Hindlimb muscle (tissue), 1 donor: Measurements from ENCODE around the gene ZNF22. TPM values are rescaled to one million over a fixed set of nuclear protein-coding genes. Genes with fewer than 3 reads are reported as not detected.

ENCODE experiments used
- DNase-seq: peaks from one replicate; pipeline ENCODE4 v3.0.0-alpha.2; 2013
- polyA plus RNA-seq: library from polyadenylated mRNA; unstranded; fragments of 120-200 nt; gene quantifications from one replicate; pipeline ENCODE4 v1.2.1, GENCODE V29; 2013; ENCODE audit not compliant: insufficient read length

The ZNF22 gene
- 39.4 TPM for polyA plus RNA-seq

DNA sequence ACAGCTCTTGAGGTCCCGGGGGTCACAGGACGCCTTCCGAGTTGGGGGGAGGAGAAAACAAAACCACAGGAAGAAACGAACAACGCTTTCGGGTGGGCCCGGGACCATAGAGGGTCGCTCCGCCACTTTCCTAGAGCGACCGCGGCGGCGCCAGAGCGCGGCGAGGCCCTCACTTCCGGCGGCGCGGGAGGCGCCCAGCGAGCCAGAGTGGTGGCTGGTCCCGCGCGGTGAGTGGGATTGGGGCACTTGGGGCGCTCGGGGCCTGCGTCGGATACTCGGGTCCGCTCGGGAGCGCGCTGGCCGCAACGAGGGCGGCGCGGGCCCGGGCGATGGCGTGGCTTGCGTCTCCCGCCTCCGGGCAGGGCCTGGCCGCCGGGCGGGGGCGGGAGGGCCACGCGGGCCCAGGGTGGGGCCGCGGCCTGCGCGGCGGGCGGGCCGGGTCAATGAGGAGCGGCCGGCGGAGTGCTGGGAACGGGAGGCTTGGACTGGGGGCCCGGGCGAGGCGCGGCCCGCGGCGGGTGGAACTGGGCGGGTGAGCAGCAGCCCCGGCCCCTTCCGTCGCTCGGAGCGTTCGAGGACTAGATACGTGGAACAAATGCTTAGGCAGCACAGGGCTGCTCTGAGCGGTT, at the start of gene ZNF22:
ZNF22 (plus strand) TSS at position 172 of the 629 bp plus-strand sequence. CDS start 2,446 bp downstream, outside the sequence.
- peak; percentile 86 for DNase-seq

DNA sequence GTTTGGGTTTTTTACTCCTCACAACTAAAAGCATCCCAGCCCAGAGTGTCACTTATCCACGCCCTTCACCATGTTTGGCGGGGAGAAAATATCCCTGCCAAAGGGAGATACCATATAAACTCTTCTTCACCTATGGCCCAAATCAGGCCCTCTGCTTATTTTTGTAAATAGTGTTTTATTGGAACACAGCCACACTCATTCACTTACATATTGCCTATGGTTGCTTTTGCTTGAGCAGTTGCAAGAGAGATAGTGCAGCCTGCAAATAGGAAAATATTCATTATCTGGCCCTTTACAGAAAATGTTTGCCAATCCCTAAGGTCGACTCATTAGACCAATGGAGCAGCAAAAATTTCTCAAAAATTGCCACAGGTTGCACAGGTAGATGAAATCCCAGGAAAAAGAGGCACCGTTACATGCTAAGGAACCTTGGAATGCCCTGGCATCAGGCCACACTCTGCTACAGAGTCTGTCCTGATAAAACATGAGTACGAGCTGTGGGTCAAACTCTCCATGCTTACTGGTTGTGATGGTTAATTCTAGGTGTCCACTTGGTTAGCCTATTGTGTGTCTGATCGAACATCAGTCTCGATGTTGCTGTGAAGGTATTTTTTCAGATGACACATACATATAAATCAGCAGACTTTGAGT, 49.0 kb upstream of the ZNF22 start:
- no peak for DNase-seq

DNA sequence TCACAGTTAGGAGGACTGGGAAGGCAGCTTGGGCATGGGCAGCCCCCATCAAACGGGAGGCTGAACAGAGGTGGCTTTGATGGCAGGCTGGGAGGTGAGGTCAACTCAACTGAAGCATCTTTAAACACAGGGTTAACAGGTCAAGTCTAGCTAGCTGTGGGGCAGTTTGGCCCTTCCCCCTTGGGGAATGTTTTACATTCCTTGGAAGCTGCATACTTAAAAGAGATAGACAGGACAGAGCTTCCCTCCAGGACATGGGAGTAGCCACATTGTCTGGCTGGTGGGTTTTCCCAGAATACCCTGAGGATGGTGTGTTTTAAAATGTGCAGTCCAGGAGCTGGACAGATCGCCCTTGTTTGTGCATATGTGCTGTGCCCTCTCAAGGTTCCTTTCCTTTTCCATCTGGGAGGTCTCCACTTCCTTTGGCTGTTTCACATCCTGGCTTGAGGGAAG, 47.9 kb upstream of the ZNF22 start:
- DNase-seq, result no peak

DNA sequence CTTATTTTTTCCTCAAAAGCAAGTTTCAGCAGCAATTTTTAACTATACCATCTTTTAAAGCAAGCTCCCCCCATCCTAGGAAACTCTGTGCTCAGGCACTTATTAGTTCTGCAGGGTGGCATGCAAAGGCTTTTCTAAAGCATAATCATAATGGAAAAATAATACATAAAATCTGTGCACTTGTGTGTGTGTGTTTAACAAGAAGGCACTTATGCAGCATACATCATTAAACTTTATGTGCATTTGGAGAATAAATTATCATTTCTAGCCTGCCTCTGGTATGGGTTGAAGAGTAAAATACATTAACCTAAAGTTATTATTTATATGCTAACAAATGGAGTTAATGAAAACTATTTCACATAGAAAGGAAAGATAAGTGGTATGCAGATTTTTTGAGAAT, 46.7 kb upstream of the ZNF22 start:
- DNase-seq, result no peak

DNA sequence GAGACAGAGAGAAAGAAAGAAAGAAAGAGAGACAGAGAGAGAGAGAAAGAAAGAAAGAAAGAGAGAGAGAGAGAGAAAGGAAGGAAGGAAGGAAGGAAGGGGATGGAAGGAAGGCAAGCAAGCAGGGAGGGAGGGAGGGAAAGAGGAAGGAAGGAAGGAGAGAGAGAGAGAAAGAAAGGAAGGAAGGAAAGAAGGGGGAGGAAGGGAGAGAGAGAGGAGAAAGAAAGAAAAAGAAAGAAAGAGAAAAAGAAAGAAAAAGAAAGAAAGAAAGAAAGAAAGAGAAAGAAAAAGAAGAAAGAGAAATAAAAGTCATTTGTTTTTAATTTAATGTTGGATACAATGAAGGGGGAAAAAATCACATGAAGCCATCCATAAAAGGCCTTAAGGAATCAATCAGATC, 45.8 kb upstream of the ZNF22 start:
- DNase-seq, result no peak

DNA sequence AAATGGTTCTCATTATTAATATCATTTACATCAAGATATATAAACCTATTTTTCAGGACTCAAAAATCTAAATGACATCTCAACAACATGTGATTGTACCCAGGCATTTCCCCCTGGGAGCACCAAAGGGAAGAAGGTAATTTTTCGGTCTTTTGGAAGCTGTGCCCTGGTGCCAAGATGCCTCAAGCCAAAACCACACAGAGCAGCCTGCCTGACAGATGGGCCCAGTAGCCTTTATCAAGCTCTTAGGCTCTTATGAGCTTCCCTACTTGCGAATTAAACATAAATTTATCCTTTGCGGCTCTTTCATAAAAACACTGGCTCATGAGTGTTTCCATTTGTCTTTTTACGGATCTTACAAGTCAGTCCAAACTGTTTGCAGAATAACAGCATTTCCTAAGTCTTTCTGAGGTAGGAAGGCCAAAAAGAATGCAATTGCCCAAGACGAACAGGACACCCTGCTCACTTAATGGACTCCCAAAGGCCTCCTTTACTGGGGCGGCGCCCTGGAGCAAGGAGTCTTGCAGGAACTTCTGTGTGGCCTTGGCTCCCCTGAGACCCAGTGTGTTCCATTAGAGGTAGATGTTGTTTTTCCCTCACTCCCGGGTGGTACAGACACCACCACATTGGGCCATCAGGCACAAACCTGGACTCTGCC, 45.2 kb upstream of the ZNF22 start:
- no peak for DNase-seq

DNA sequence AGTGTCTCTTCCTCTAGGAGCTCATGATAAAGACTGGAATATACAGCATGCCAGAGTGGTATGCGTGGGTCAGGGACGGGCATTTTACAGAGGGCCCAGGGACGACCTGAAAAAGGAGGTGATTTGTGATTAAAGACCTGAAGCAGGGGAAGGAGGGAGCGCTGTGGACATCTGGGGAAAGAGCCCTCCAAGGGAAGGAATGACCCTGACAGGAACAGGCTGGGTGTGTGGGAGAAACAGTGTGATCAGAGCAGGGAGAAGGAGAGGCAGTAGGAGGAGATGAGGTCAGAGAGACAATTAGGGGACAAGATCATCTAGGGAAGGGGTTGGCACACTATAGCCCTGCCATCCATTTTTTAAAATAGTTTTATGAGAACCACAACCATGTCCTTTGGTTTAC, 44.5 kb upstream of the ZNF22 start:
- DNase-seq, result no peak

DNA sequence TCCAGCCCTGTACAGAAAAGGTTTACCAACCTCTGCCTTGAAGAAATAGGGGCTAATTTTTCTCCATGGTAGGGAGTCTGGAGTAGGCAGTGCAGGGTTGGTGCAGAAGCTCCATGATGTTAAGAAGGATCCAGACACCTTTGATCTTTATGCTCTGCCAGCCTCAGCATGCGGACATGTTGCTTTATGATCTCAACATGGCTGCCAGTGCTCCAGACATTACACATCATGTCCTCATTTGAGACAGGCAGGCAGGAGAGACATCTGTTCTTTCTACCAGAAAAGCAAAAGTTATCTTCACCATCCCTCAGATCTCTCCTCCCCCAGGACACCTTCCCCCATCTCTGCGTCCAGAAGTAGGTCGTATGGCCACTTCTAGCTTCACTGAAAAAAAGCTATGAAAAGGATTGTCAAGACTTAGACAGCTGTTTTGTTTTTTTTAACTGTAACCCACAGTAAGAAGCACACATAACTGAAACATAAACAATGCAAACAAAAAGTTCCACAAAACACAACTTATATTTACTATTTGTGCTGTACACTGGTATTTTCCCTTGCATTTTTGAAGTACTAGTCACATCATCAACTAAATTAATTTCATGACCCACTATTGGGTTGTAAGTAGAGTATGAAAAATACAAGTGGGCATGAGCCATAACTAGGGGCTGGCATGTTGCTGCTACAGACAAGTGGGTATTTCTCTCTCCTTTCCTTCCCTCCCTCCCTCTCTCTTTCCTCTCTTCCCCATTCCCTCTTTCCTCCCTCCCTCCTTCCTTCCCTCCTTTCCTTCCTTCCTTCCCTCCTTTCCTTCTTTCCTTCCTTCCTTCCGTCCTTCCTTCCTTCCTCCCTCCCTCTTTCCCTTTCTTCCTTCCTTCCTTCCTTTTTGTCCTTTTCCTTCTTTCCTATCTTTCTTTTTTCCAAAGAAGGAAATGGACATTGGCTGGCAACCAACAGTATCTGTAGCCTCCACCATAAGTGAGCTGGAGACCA, 43.7 kb upstream of the ZNF22 start:
- no peak for DNase-seq

DNA sequence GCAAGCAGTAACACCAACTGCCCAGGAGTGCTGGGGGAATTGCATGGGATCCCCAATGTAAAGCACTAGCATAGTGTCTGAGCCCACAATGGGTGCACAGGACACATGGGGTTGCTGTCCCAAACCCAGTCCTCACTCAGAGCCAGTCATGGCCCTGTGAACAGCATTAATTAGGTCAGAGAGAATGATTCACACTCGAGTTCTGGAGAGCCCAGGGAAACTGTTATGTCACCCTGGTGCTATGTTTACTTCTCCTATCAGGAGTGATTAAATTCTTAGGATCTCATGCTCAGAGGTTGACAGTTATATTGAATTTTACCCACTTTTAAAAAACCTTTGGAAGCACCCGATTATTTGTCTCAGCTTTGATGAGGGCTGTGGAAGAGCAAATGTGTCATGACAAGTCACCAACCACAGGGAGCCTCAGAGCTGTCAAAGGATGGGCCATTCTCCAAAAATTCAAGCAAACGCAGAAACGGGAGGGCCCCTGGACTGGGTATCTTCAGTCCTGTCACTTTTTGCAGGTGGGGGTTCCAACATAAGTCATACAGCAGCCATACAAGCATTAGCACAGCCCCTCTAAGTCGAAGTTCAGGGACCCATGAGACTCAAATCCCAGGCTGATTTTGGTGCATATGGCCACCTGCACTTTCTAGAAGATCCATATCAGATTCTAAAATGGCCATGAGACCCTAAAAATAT, 42.4 kb upstream of the ZNF22 start:
- no peak for DNase-seq

DNA sequence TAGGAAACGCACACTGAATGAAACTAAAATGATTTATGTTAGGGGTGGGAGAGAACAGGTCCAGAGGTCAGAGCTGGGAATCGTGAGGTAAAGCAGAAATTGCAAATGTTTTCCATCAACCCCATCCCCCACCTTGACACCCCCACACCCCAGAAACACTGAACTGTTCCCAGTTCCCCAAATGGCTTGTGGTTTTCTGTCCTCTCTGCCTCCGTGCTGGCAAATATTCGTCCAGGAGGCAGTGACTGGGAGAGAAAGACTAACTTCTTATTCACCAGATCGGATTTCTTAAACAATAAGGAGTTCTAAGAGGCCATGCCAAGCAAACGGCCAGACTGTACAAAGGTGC, 41.9 kb upstream of the ZNF22 start:
- no peak for DNase-seq

DNA sequence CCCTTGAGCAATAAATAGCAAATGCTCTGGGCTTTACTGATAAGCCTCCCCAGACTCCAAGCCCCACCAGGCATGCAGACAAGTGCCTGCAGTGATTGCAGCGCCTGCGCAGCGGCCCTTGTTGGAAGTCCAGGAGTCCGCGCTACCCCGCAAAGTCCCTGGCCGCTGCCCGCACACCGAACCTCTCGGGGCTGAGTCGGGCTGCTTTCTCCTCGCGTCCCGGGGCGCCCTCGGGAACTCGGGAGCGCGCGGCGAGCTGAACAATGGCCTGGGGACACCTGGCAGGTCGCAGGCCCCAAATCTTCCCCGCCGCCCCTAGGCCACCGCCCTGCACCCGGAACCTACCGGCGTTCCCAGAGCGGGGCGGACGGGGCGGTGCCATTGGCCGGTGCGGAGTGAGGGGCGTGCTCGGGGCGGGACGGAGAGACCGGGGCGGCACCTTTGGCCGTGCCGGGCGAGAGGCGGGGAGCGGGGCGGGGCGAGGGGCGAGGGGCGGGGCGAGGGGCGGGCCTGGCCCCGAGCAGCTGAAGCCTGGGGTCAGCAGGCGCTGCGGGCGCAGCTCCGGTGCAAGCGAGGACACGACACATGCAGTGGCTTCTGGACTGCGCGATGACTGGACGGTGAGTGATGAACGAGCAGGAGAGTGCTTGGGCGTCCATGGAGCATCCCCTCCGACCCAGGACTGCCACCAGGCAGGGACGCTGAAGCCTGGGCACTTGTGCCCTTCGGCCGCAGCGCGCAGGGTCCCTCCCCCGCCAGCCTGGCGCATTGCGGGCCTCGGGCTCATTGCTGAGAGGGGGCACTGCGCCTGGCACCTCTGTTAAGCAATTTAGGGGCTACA, 41.3 kb upstream of the ZNF22 start, which contains the start of gene RASSF4:
RASSF4 (plus strand) TSS at position 556 of the 841 bp plus-strand sequence. CDS start 10,401 bp downstream, outside the sequence.
- DNase-seq, result peak; percentile 80

DNA sequence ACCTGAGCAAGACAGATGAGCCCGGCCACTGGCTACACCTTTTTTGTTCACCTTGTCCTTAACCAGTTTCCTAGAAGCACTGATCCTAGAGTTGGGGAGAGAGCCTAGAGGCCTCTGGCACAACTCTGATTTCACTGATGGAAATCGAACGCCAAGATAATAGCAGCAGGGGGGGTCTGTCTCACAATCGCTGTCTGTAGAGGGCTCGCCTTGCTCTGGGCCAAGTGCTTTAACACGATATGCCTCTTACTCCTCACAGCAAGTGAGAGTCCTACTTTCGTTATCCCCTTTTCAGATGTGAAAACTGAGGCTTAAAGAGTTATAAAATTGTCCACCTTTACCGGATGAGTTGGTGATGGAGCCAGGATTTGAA, 40.6 kb upstream of the ZNF22 start:
- no peak for DNase-seq

DNA sequence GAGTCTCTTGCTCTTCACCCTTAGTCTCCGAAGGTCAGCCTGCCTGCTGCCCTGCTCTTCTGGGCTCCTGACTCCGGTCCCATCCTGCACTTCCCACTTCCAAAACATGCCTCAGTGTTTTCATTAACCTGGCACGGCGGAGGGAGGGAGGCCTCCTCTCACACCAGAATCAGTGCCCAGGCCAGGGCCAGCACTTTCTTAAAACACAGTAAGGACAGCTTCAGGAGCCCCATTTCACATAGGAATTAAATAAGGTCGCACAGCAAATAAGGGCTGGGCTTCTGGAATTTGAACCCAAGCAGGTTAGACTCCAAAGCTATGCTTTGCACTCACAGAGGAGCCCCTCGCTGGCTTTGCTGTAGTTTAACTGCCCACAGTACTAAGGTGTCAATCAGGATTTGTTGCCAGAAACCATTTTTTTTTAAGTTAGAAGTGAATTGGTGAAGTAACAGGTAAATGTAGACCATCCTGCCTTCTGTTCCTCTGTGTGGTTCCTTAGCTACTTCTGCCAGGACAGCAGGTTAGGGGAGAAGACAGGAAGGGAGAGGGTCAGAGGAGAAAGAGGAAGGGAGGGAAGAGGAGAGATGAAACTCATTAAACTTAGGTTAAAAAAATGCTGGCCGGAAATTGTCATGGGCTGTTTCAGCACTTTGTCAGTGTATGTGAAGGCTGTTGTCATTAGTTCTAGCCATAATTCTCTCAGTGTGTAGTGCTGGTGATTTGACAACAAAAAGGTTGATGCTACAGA, 40.1 kb upstream of the ZNF22 start:
- no peak for DNase-seq

DNA sequence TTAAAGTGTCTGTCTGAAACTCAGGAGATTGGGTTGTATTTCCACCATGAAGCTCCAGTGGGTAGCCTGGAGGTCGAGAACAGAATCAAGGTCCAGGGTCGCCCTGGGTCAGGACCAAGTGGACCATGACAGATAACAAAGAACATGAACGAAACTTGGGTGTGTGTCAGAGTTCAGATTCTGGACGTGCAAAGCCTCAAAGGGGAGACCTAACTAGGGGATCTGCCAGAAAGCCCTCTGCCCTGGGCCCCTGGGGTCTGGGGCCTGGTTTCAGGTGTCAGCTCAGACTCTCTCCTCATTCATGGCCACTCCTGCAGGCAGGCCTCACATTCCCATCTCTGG, 39.5 kb upstream of the ZNF22 start:
- DNase-seq, result no peak

DNA sequence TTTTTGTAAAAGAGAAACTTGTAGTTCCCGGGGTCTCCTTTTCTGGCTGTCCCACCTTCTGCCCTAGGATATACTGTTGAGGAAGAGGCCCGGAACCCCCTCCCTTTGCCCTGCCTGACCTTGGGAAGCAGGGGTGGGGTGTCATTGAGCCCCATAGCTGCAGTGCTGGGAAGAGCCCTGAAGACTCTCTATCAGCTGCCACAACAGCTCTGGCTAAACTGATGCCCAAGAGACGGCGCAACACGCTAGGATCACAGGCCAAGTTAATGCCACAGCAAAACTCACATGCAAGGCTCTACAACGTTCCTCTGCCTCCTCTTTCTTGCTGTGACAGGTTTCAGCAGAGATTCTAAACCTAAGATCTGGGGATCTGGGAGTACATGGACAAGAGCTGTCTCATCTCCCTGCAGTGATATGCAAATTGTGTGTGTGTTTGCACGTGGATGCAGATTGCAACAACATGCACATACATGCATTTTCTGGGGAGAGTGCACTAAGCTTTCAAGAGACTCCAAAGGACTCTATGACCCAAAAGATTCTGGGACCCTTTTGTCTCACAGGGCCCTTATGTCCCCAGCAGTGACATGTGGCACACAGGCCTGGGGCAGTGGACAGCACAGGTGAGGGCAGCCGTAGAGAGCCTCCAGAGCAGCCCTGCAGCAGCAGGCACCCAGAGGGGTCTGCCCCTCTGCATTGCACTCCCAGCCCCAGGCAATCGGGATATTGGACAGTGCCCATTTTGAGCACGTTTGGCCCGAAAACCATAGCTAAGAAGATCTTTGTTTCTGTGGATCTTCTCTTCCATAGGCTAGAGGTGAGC, 38.6 kb upstream of the ZNF22 start:
- DNase-seq, result no peak

DNA sequence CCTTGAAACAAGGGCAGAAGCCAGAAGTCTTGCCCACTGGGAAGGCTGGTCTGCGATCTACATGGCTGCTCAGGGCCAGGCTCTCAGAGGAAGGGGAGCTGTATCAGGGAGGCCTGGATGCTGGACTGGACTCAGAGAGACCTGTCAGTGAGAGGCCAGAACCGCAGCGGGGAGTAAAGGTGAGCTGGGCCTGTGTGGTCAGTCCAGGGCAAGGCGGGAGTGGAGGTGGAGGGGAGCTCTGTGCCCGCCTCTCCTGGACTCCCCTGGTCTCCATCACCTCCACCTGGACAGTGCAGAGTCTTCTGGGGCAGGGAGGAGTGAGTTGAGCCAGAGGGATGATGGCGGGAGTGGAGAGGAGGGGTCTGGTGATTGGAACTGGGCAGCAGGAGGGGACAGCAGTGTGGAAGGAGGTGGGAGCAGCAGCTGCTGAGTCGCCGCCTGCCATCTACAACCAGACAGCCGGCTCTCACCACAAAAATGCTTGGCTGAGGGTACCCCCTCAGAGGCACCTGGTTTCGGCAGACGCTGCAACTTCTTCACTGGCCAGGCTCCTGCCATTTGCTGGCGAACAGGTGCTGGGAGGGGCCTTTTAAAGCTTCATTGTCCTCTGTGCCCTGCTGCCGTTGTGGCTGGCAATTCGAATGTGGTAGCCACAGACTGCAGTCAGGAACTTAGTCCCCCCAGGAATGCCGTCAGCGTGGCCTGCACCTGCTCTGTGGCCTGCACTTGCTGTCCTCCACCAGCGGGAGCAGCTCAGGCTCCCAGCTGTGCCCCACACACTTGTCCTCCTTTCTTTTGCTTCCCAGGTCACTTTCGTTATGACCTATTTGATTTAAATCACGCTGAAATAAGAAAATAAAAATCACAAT, 37.6 kb upstream of the ZNF22 start:
- DNase-seq, result no peak

DNA sequence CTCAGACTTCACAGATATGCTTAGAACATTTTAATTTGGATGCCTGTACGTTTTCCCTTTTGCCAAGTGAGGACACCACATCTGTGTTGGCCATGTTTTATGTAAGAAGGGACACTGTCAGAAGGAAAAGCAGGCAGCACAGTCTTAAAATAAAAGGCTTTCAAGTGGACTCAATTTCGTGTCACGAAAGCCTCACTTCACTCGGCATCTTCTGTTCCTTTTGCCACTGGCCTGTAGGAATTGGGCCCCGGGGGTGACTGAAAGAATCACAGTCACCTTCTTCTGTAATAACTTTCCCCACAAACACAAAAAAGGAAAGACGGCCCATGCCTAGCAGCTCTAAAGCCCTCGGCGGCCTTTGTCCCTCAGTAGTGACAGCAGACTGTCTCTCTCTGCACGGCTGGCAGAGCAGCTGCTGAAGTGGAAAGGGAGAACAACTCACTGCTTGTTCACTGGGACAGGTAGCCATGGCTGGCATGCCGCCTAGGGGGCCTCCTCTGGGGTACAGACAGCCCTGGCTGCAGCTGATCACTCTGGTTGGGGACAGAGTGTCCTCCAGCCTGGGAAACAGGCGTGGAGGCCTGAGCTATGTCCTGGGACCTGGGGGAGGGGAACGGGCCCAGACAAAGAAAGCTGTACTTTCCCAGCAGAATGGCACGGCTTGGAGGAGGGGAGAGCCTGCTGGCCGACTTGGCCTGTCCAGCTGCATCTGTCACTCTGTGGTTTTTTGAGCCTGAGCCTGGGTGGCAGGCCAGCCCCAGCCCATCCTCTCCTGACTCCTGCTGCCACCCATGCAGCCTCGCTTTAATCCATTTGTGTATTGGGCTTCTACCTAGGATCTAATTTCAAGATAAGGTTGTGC, 36.7 kb upstream of the ZNF22 start:
- DNase-seq, result peak; percentile 56
